ENCODE measurements around the gene STK32B.

Gene STK32B

GRCh38 chr4:5028480-5028879 is 22.8 kb upstream of the STK32B start:
- Histone ChIP-seq H3K4me3 (ENCODE audit: low read depth in 1 of 2, low read length in 2 of 2) (no peak overlapping the region), H3K9me3 (ENCODE audit: control insufficient read depth in 1 of 2, low read length in 2 of 2) (no peaks in the 10 kb centered on the region), H3K27me3 (ENCODE audit: control insufficient read depth in 1 of 2, insufficient read depth in 2 of 2, low read length in 2 of 2) (no peaks in the 10 kb centered on the region), H3K9ac (ENCODE audit: low read depth in 1 of 2, low read length in 2 of 2) (no peak overlapping the region), H3K27ac (ENCODE audit: low read depth, low read length) (no peak overlapping the region), H3K36me3 (ENCODE audit: control insufficient read depth in 1 of 2, insufficient read depth in 2 of 2, low read length in 2 of 2) (no peaks in the 10 kb centered on the region), H3K4me1 (ENCODE audit: control insufficient read depth in 1 of 2, insufficient read depth in 2 of 2, low read length in 2 of 2) (peaks cover 0 to under 1% of the 10 kb centered on the region in 2 donors)

GRCh38 chr4:5029447-5029846 is 21.8 kb upstream of the STK32B start:
- no peaks in the 10 kb centered on the region for H3K27me3 ChIP-seq (ENCODE audit: control insufficient read depth in 1 of 2, insufficient read depth in 2 of 2, low read length in 2 of 2)
- H3K4me1 ChIP-seq (ENCODE audit: control insufficient read depth in 1 of 2, insufficient read depth in 2 of 2, low read length in 2 of 2), result peaks cover 9% of the 10 kb centered on the region in 2 donors
- H3K27ac ChIP-seq (ENCODE audit: low read depth, low read length), result no peak overlapping the region
- H3K36me3 ChIP-seq (ENCODE audit: control insufficient read depth in 1 of 2, insufficient read depth in 2 of 2, low read length in 2 of 2), result no peaks in the 10 kb centered on the region
- H3K9me3 ChIP-seq (ENCODE audit: control insufficient read depth in 1 of 2, low read length in 2 of 2), result no peaks in the 10 kb centered on the region
- no peak overlapping the region for H3K4me3 ChIP-seq (ENCODE audit: low read depth in 1 of 2, low read length in 2 of 2)
- no peak overlapping the region for H3K9ac ChIP-seq (ENCODE audit: low read depth in 1 of 2, low read length in 2 of 2)

GRCh38 chr4:5030221-5030620 is 21.1 kb upstream of the STK32B start:
- Histone ChIP-seq H3K27ac (ENCODE audit: low read depth, low read length) (no peak overlapping the region), H3K27me3 (ENCODE audit: control insufficient read depth in 1 of 2, insufficient read depth in 2 of 2, low read length in 2 of 2) (no peaks in the 10 kb centered on the region), H3K9ac (ENCODE audit: low read depth in 1 of 2, low read length in 2 of 2) (no peak overlapping the region), H3K9me3 (ENCODE audit: control insufficient read depth in 1 of 2, low read length in 2 of 2) (no peaks in the 10 kb centered on the region), H3K4me3 (ENCODE audit: low read depth in 1 of 2, low read length in 2 of 2) (no peak overlapping the region), H3K4me1 (ENCODE audit: control insufficient read depth in 1 of 2, insufficient read depth in 2 of 2, low read length in 2 of 2) (peaks cover 9 to 13% of the 10 kb centered on the region in 2 donors), H3K36me3 (ENCODE audit: control insufficient read depth in 1 of 2, insufficient read depth in 2 of 2, low read length in 2 of 2) (no peaks in the 10 kb centered on the region)

- H3K4me3 ChIP-seq (ENCODE audit: low read depth in 1 of 2, low read length in 2 of 2), result no peak overlapping the region
- H3K27me3 ChIP-seq (ENCODE audit: control insufficient read depth in 1 of 2, insufficient read depth in 2 of 2, low read length in 2 of 2), result no peaks in the 10 kb centered on the region
- H3K9me3 ChIP-seq (ENCODE audit: control insufficient read depth in 1 of 2, low read length in 2 of 2), result no peaks in the 10 kb centered on the region
- H3K27ac ChIP-seq (ENCODE audit: low read depth, low read length), result no peak overlapping the region
- H3K9ac ChIP-seq (ENCODE audit: low read depth in 1 of 2, low read length in 2 of 2), result no peak overlapping the region
- H3K4me1 ChIP-seq (ENCODE audit: control insufficient read depth in 1 of 2, insufficient read depth in 2 of 2, low read length in 2 of 2), result peaks cover 9 to 13% of the 10 kb centered on the region in 2 donors
- H3K36me3 ChIP-seq (ENCODE audit: control insufficient read depth in 1 of 2, insufficient read depth in 2 of 2, low read length in 2 of 2), result no peaks in the 10 kb centered on the region
Observed at GRCh38 chr4:5030927-5031326, 20.4 kb upstream of the STK32B start.

GRCh38 chr4:5032813-5033212 is 18.5 kb upstream of the STK32B start:
- no peak overlapping the region for H3K27ac ChIP-seq (ENCODE audit: low read depth, low read length)
- H3K4me1 ChIP-seq (ENCODE audit: control insufficient read depth in 1 of 2, insufficient read depth in 2 of 2, low read length in 2 of 2), result peaks cover 11 to 17% of the 10 kb centered on the region in 2 donors
- H3K36me3 ChIP-seq (ENCODE audit: control insufficient read depth in 1 of 2, insufficient read depth in 2 of 2, low read length in 2 of 2), result no peaks in the 10 kb centered on the region
- no peak overlapping the region for H3K9ac ChIP-seq (ENCODE audit: low read depth in 1 of 2, low read length in 2 of 2)
- no peaks in the 10 kb centered on the region for H3K27me3 ChIP-seq (ENCODE audit: control insufficient read depth in 1 of 2, insufficient read depth in 2 of 2, low read length in 2 of 2)
- no peak overlapping the region for H3K4me3 ChIP-seq (ENCODE audit: low read depth in 1 of 2, low read length in 2 of 2)
- no peaks in the 10 kb centered on the region for H3K9me3 ChIP-seq (ENCODE audit: control insufficient read depth in 1 of 2, low read length in 2 of 2)

GRCh38 chr4:5033281-5033841 is 17.9 kb upstream of the STK32B start:
- H3K27ac ChIP-seq (ENCODE audit: low read depth, low read length), result no peak overlapping the region
- peaks cover 12 to 20% of the 10 kb centered on the region in 2 donors for H3K4me1 ChIP-seq (ENCODE audit: control insufficient read depth in 1 of 2, insufficient read depth in 2 of 2, low read length in 2 of 2)

GRCh38 chr4:5034206-5034605 is 17.1 kb upstream of the STK32B start:
- Histone ChIP-seq H3K4me1 (ENCODE audit: control insufficient read depth in 1 of 2, insufficient read depth in 2 of 2, low read length in 2 of 2) (peaks cover 12 to 20% of the 10 kb centered on the region in 2 donors), H3K27me3 (ENCODE audit: control insufficient read depth in 1 of 2, insufficient read depth in 2 of 2, low read length in 2 of 2) (no peaks in the 10 kb centered on the region), H3K27ac (ENCODE audit: low read depth, low read length) (no peak overlapping the region), H3K9me3 (ENCODE audit: control insufficient read depth in 1 of 2, low read length in 2 of 2) (no peaks in the 10 kb centered on the region), H3K36me3 (ENCODE audit: control insufficient read depth in 1 of 2, insufficient read depth in 2 of 2, low read length in 2 of 2) (no peaks in the 10 kb centered on the region), H3K4me3 (ENCODE audit: low read depth in 1 of 2, low read length in 2 of 2) (no peak overlapping the region), H3K9ac (ENCODE audit: low read depth in 1 of 2, low read length in 2 of 2) (no peak overlapping the region)

More at GRCh38 chr4:5033281-5033841, 17.9 kb upstream of the STK32B start:
- Histone ChIP-seq H3K27me3 (ENCODE audit: control insufficient read depth in 1 of 2, insufficient read depth in 2 of 2, low read length in 2 of 2) (no peaks in the 10 kb centered on the region), H3K9me3 (ENCODE audit: control insufficient read depth in 1 of 2, low read length in 2 of 2) (no peaks in the 10 kb centered on the region), H3K4me3 (ENCODE audit: low read depth in 1 of 2, low read length in 2 of 2) (no peak overlapping the region), H3K36me3 (ENCODE audit: control insufficient read depth in 1 of 2, insufficient read depth in 2 of 2, low read length in 2 of 2) (no peaks in the 10 kb centered on the region), H3K9ac (ENCODE audit: low read depth in 1 of 2, low read length in 2 of 2) (no peak overlapping the region)

- H3K27ac ChIP-seq (ENCODE audit: low read depth, low read length), result no peak overlapping the region
- no peaks in the 10 kb centered on the region for H3K9me3 ChIP-seq (ENCODE audit: control insufficient read depth in 1 of 2, low read length in 2 of 2)
- peaks cover 12 to 20% of the 10 kb centered on the region in 2 donors for H3K4me1 ChIP-seq (ENCODE audit: control insufficient read depth in 1 of 2, insufficient read depth in 2 of 2, low read length in 2 of 2)
- no peaks in the 10 kb centered on the region for H3K36me3 ChIP-seq (ENCODE audit: control insufficient read depth in 1 of 2, insufficient read depth in 2 of 2, low read length in 2 of 2)
- H3K27me3 ChIP-seq (ENCODE audit: control insufficient read depth in 1 of 2, insufficient read depth in 2 of 2, low read length in 2 of 2), result no peaks in the 10 kb centered on the region
- no peak overlapping the region for H3K9ac ChIP-seq (ENCODE audit: low read depth in 1 of 2, low read length in 2 of 2)
- no peak overlapping the region for H3K4me3 ChIP-seq (ENCODE audit: low read depth in 1 of 2, low read length in 2 of 2)
Observed at GRCh38 chr4:5036239-5036638, 15.0 kb upstream of the STK32B start.

GRCh38 chr4:5037553-5038551 is 13.4 kb upstream of the STK32B start:
- Histone ChIP-seq H3K9me3 (ENCODE audit: control insufficient read depth in 1 of 2, low read length in 2 of 2) (no peaks in the 10 kb centered on the region), H3K27me3 (ENCODE audit: control insufficient read depth in 1 of 2, insufficient read depth in 2 of 2, low read length in 2 of 2) (no peaks in the 10 kb centered on the region), H3K27ac (ENCODE audit: low read depth, low read length) (no peak overlapping the region), H3K36me3 (ENCODE audit: control insufficient read depth in 1 of 2, insufficient read depth in 2 of 2, low read length in 2 of 2) (no peaks in the 10 kb centered on the region), H3K4me1 (ENCODE audit: control insufficient read depth in 1 of 2, insufficient read depth in 2 of 2, low read length in 2 of 2) (peaks cover 12 to 20% of the 10 kb centered on the region in 2 donors), H3K4me3 (ENCODE audit: low read depth in 1 of 2, low read length in 2 of 2) (no peak overlapping the region), H3K9ac (ENCODE audit: low read depth in 1 of 2, low read length in 2 of 2) (no peak overlapping the region)

- Histone ChIP-seq H3K27ac (ENCODE audit: low read depth, low read length) (no peak overlapping the region), H3K27me3 (ENCODE audit: control insufficient read depth in 1 of 2, insufficient read depth in 2 of 2, low read length in 2 of 2) (no peaks in the 10 kb centered on the region), H3K9me3 (ENCODE audit: control insufficient read depth in 1 of 2, low read length in 2 of 2) (no peaks in the 10 kb centered on the region), H3K4me1 (ENCODE audit: control insufficient read depth in 1 of 2, insufficient read depth in 2 of 2, low read length in 2 of 2) (peaks cover 4 to 7% of the 10 kb centered on the region in 2 donors), H3K9ac (ENCODE audit: low read depth in 1 of 2, low read length in 2 of 2) (no peak overlapping the region), H3K4me3 (ENCODE audit: low read depth in 1 of 2, low read length in 2 of 2) (no peak overlapping the region), H3K36me3 (ENCODE audit: control insufficient read depth in 1 of 2, insufficient read depth in 2 of 2, low read length in 2 of 2) (no peaks in the 10 kb centered on the region)
Observed at GRCh38 chr4:5039800-5040199, 11.5 kb upstream of the STK32B start.

Measured in duodenal mucosa (tissue), 2 donors.